Urinary bladder (tissue), 4 donors: ENCODE results near the gene SPA17. TPM values are rescaled to one million over a fixed set of nuclear protein-coding genes. Genes with fewer than 3 reads are reported as not detected.

Experiments used
- DNase-seq: peaks from one replicate; pipeline ENCODE4 v3.0.0-alpha.2; 2015; ENCODE audit errors: extremely low spot score
- H3K27ac ChIP-seq: one replicate; pipeline ENCODE4 v1.5.1; 2013; ENCODE audit warnings: low read depth, mild to moderate bottlenecking, moderate library complexity
- H3K36me3 ChIP-seq: one replicate; pipeline ENCODE4 v1.6.1; 2013; ENCODE audit warnings: mild to moderate bottlenecking, moderate library complexity; ENCODE audit not compliant: insufficient read depth
- H3K4me1 ChIP-seq: one replicate; pipeline ENCODE4 v1.6.1; 2013; ENCODE audit warnings: mild to moderate bottlenecking, moderate library complexity; ENCODE audit not compliant: insufficient read depth
- H3K4me3 ChIP-seq: one replicate; pipeline ENCODE4 v1.5.1; 2013; ENCODE audit warnings: low read depth, low read length
- WGBS: extraction: QIAGEN DNeasy Blood & Tissue Kit; methylation state at CpG from one replicate; pipeline ENCODE4 v1.1.7; 2013; 5-methylcytosine and 5-hydroxymethylcytosine counted together
- polyA plus RNA-seq: library from polyadenylated mRNA; stranded (reverse); fragments of 200-250 nt; gene quantifications from one replicate; pipeline ENCODE4 v1.2.3, GENCODE V29; 2013
- total RNA-seq: library from RNA; depleted of rRNA; stranded (reverse); fragments of >200 nt; gene quantifications from one replicate; pipeline ENCODE4 v1.2.3, GENCODE V29; 2014
- donor health status: healthy with polysubstance abuse.
- donor health status: healthy.

The SPA17 gene
- total and polyA plus RNA-seq, 2 donors = 4.4 to 5.7 TPM

DNA sequence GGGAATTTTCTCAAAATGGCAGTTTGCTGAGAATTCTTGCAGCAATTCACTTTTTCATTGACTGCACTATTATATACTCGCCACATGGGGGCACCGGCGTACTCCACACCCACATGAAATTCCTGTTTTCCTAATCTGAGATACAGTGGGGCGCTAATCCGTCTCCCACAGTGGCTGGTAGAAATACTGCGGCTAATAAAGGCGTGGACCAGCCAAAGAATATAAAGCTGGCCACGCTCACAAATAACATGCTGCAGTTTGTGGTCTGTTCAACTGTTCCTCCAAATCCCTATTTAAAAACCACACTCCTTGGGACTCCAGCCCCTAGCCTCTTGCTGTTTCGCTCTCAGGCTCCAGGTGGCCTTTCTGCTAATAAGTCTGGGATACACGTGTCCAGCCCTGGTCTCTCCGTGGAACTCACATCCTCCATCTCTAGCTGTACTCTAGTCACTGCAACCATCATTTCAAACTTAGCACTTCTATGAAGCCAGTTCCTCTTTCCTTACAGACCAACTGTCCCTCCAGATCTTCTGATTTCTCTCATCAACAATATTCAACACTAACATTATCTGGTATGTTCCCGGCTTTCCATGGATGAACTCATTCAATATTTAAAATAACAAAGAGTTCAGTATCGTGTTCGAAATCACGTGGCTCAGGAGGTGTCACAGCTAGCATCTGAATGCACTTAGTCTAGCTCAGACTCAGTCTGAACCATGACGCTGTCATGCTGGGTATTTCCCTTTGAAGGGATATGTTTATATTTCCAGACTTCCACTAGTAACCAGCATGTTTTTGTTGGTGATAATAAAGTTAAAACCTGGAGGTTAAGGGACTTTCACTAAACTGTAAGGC is 29.1 kb upstream of the SPA17 start:
- Histone ChIP-seq H3K27ac (no peak overlapping the region), H3K4me3 (no peak overlapping the region), H3K4me1 (no peaks in the 10 kb centered on the region), H3K36me3 (peaks cover 2% of the 10 kb centered on the region)
- peak; percentile 20 for DNase-seq
- 21% methylated on average over 16 of the region's 16 CpGs for WGBS

DNA sequence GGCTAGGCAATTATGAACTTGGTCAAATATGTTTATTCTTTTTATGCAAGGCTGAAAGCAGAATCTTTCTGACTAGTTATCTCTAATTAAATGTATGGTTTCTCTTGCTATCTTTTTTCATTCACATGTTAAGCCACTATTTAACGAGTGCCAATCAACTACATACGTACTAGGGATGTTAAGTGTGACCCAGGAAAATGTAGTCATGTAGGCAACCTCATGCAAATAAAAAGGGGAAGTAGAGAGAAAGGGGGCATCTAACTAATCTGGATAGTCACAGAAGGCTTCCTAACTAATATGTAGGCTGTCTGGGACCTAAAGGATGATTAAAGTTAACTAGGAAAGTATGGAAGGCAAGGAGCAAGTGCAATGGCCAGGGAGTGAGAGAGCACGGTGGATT is 27.6 kb upstream of the SPA17 start:
- Histone ChIP-seq H3K4me1 (no peaks in the 10 kb centered on the region), H3K27ac (no peak overlapping the region), H3K36me3 (peaks cover 2% of the 10 kb centered on the region), H3K4me3 (no peak overlapping the region)
- 75% methylated on average over 3 of the region's 3 CpGs for WGBS
- DNase-seq = no peak

DNA sequence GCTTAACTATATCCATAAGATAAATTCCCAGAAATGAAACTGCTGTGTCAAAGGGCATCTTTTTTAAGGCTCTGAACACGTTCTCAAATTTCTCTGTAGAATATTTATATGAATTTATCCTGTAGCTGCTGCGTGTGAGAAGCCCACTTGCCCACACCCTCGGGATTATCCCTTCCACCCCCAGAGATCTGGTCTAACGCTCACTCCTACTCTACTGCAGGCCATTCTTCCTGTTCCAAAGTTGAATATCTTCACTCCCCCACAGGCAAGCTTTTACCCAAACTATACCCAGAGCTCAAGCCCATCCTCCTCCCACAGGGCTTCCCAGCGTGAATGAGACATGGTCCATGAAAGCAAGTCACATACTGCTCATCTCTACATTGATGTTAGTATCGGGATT is 25.1 kb upstream of the SPA17 start:
- 68% methylated on average over 6 of the region's 6 CpGs for WGBS

DNA sequence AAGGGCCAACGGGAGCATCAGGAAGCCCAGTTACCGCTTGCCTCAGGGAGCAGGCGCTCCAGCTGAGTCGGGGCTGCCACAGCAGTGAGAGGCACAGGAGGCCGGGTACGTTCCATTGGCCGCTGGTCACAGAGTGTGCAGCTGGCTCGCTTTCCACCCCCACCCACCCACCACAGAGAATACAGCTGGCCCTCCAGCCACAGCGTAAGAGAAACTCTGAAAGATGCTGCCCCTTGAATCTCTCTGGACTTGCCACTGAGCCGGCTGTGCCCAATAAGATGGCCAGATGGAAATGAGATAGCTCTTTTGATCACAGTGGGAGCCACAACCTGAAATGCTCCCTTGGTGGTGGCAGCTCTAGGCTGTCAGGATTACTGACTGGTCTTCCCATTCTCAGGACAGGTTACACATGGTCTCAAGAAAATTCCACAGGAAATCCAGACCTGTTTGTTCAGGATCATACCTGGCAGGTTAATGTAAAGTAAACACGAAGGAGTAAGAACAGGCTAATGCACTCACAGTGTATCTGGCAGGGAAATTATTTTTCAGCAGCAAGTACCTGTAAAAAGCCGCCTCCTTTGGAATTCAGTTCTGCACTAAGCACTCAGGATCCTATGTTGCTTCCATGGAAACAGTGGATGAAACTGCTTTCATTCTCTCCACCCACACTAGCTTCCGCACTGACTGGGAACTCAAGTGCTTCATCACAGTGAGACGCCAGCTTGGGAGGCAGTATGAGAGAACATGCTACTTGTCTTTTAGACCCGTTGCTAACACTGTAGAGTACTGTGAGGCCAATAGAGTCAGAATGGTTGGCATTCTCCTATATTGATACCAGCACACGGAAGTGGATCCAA is 16.7 kb upstream of the SPA17 start:
- Histone ChIP-seq H3K36me3 (no peaks in the 10 kb centered on the region), H3K4me3 (no peak overlapping the region), H3K4me1 (no peaks in the 10 kb centered on the region), H3K27ac (no peak overlapping the region)
- 60% methylated on average over 16 of the region's 16 CpGs for WGBS
- DNase-seq = no peak

More for the DNA sequence above, 25.1 kb upstream of the SPA17 start:
- no peak overlapping the region for H3K4me3 ChIP-seq
- DNase-seq = no peak
- no peaks in the 10 kb centered on the region for H3K4me1 ChIP-seq
- peaks cover 2% of the 10 kb centered on the region for H3K36me3 ChIP-seq
- H3K27ac ChIP-seq = no peak overlapping the region

DNA sequence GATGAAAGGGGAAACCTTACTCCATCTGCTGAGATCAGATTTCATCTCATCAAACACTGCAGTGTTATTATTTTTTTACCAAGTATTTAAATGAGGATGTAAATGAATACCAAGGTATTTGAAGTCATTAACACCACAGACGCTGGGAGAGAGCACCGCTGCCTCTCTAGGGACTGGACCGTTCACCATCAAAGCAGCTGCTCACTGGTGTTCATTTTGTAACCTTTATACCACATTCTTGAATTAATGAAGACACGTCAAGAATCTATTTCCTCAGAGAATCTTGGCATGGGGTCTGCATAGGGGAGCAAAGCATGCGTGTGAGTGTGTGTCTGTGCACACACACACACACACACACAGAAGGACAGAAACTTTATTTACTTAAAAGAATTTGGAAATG is 15.8 kb upstream of the SPA17 start:
- WGBS = 73% methylated on average over 5 of the region's 5 CpGs
- no peak overlapping the region for H3K27ac ChIP-seq
- H3K4me1 ChIP-seq = no peaks in the 10 kb centered on the region
- no peak overlapping the region for H3K4me3 ChIP-seq
- no peak for DNase-seq
- H3K36me3 ChIP-seq = no peaks in the 10 kb centered on the region

DNA sequence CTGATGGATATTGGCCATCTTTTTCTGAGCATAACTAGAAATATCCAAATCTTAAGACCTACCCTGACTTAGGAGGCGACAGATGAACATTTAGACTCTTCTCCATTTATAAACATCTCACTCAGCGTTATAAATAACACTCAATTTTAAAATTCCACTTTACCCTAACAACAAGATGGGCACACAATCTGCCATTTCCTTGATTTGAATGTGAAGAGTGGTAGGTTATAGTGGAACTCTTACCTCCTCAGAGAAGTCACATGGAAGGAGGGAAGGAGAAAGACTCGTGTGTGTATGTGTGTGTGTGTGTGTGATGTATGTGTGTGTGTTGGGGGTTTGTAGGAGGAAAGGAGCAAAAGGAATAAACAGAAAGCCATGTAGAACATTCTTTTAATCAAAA is 15.2 kb upstream of the SPA17 start:
- 77% methylated on average over 3 of the region's 3 CpGs for WGBS
- no peak for DNase-seq
- no peak overlapping the region for H3K4me3 ChIP-seq
- H3K27ac ChIP-seq = no peak overlapping the region
- no peaks in the 10 kb centered on the region for H3K36me3 ChIP-seq
- H3K4me1 ChIP-seq = no peaks in the 10 kb centered on the region

DNA sequence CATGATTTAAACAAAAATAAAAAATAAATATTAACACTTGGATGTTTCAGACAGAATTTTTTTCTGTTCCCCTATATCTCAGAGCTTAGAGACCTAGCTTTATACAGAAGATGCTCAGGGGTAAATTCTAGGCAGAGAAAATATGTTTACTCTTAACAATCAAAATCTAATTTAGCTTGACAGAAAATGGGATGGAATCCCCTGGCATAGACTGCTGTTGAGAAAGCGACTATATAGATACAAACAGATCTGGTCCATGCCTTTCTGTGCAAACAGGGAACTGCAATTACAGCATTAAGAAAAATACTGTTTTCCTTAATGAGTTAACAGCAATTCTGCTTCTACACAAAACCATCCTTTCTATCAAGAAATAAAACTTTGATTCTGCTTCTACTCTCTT is 14.7 kb upstream of the SPA17 start:
- Histone ChIP-seq H3K4me1 (no peaks in the 10 kb centered on the region), H3K36me3 (no peaks in the 10 kb centered on the region), H3K4me3 (no peak overlapping the region), H3K27ac (no peak overlapping the region)
- DNase-seq = no peak
- 92% methylated on average over 1 of the region's 1 CpG for WGBS

DNA sequence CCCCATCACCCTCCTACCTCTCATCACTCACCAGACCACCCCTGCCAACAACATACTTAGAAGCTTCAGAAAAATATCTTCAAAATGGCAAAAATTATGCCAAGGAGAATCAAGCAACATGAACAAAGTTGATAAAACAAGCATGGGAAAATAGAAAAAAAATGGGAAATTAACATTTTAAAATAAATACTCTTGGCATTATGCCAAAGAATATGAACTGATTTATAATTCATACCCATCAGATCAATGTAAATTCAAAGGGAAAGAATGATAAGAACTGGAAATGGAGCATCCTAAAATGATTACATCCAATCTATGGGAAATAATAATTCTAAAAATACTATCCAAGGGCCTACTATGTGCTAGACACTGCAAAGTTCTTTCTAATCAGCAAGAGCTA is 12.2 kb upstream of the SPA17 start:
- no peaks in the 10 kb centered on the region for H3K4me1 ChIP-seq
- no peak for DNase-seq
- H3K36me3 ChIP-seq = no peaks in the 10 kb centered on the region
- H3K4me3 ChIP-seq = no peak overlapping the region
- no peak overlapping the region for H3K27ac ChIP-seq

DNA sequence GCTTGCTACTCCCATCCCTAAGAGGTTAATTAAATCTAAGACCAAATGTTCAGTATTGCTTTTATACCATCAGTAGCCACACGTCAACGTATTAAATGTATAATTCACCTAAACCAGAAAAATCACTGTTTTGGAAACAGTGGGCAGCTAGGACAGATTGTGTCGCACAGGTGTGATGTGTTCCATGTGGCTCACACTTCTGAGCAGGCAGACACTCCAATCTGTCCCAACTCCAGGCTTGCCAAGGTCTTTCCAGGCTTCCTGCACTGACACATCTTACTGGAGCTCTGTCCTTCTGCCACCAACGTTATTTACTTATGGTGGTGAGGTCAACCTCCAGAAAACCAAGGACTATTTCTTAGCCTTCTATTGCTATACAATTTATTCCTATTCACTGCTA is 11.6 kb upstream of the SPA17 start:
- no peak overlapping the region for H3K27ac ChIP-seq
- H3K36me3 ChIP-seq = no peaks in the 10 kb centered on the region
- no peak overlapping the region for H3K4me3 ChIP-seq
- 85% methylated on average over 4 of the region's 4 CpGs for WGBS
- H3K4me1 ChIP-seq = no peaks in the 10 kb centered on the region
- no peak for DNase-seq

DNA sequence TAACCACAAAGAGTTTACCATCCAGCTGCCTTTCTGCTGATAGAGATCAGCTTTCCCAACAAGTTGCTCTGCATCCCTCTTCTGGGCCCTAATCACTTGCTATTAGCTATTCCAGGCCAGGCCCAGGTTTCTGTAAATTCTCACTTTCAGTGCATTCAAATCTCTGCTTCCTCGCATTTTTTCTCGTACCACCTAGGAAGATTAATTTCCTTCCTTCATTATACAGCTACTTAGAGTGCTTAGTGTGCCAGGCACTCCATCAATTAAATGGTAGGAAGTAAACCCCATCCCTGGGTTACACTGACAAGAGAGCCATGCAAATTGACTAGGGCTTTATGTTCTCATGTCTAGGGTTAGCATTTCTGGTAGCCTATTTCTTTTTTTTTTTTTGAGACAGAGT is 9.8 kb upstream of the SPA17 start:
- H3K36me3 ChIP-seq = no peaks in the 10 kb centered on the region
- DNase-seq = no peak
- H3K4me1 ChIP-seq = no peaks in the 10 kb centered on the region
- no peak overlapping the region for H3K4me3 ChIP-seq
- WGBS = 89% methylated on average over 2 of the region's 2 CpGs
- no peak overlapping the region for H3K27ac ChIP-seq

DNA sequence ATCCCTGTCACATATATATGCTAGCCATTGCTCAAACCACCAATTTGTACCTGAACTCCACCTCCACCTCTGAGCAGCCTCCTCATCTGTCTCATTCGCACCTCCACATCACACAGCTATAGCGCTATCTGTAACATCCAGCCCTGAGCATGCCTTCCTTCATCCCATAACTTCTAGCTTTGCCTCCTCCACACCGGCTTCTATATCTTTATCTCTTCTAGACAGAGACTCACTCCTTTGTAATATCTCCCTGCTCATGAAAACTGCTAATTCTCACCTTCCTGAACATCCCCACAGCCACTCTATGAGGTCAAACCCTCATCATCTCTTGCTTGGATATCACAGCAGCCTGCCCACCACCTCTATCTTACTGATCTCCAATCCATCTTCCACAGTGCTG is 6.1 kb upstream of the SPA17 start:
- 98% methylated on average over 3 of the region's 3 CpGs for WGBS
- no peak overlapping the region for H3K27ac ChIP-seq
- H3K36me3 ChIP-seq = no peaks in the 10 kb centered on the region
- DNase-seq = no peak
- H3K4me1 ChIP-seq = no peaks in the 10 kb centered on the region
- H3K4me3 ChIP-seq = no peak overlapping the region

DNA sequence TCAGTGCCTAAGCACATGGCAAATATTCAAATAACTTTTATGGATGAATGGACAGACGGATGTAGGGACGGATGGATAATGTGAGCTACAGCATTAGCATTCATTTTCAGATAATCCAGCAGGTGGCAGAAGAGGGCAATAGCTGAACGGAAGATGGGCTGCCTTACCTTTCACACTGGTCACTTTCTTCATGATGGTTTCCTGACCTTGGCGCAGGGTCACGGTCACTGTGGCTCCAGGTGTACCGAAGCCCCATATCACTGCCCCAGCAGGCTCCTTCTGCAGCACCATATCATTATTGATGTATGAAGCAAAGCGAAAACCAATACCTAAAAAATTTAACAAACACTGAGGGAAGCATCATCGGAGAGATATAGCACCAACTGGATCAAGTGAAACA is 4.5 kb upstream of the SPA17 start:
- 19% methylated on average over 8 of the region's 8 CpGs for WGBS
- H3K27ac ChIP-seq = no peak overlapping the region
- DNase-seq = no peak
- H3K4me1 ChIP-seq = no peaks in the 10 kb centered on the region
- no peaks in the 10 kb centered on the region for H3K36me3 ChIP-seq
- H3K4me3 ChIP-seq = no peak overlapping the region

DNA sequence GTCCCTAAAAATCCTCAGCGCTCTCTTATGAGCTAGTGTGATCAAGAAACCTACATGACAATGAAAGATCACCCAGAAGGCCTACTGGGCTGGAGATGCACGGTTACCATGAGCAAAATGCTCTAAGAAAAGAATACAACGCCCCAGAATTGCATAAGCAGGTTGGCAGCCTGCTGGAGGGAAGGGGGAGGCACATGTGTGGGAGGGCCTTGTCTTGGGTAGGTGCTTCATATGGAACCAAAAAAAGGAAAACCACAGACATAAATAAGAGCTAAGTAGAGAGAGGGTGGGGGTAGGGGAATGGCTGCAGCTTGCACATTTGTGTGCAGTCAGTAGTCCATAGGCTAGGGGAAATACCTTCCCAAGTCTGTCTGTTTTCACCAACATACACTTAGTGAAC is 3.0 kb upstream of the SPA17 start:
- Histone ChIP-seq H3K4me3 (no peak overlapping the region), H3K27ac (no peak overlapping the region), H3K4me1 (no peaks in the 10 kb centered on the region), H3K36me3 (no peaks in the 10 kb centered on the region)
- WGBS = 47% methylated on average over 3 of the region's 3 CpGs
- DNase-seq = no peak
